BLaER1 treated with 17β-estradiol and CSF1 and Interleukin-3, amounts not matched to agents 10 nM and 100 nM (cell line): ENCODE results near the gene SPDL1.

Source experiments
- H3K27ac ChIP-seq, 11 experiments: shearing (Covaris generic); formaldehyde crosslinking; 2 replicates each; pipeline ENCODE4 v1.8.1; 2022
- H3K27me3 ChIP-seq, 11 experiments: shearing (Covaris generic); formaldehyde crosslinking; 2 replicates each; pipeline ENCODE4 v1.8.1; 2022
- H3K36me3 ChIP-seq, 11 experiments: shearing (Covaris generic); formaldehyde crosslinking; 2 replicates each; pipeline ENCODE4 v1.8.1; 2022
- H3K4me1 ChIP-seq, 10 experiments: shearing (Covaris generic); formaldehyde crosslinking; 2 replicates each; pipeline ENCODE4 v1.8.1; 2022
- H3K4me2 ChIP-seq, 11 experiments: shearing (Covaris generic); formaldehyde crosslinking; 2 replicates each; pipeline ENCODE4 v1.8.1; 2022
- H3K4me3 ChIP-seq, 10 experiments: shearing (Covaris generic); formaldehyde crosslinking; 2 replicates each; pipeline ENCODE4 v1.8.1; 2022
- H3K9ac ChIP-seq, 11 experiments: shearing (Covaris generic); formaldehyde crosslinking; 2 replicates each; pipeline ENCODE4 v1.8.1; 2022
- H3K9me3 ChIP-seq, 11 experiments: shearing (Covaris generic); formaldehyde crosslinking; replicated peaks in 1 of 11; 2 replicates each; pipeline ENCODE4 v1.8.1; 2022
- H4K20me1 ChIP-seq, 11 experiments: shearing (Covaris generic); formaldehyde crosslinking; 2 replicates each; pipeline ENCODE4 v1.8.1; 2022
- Cebpa-rat ChIP-seq, 11 experiments: shearing (Covaris generic); IDR thresholded peaks; 2 replicates each; pipeline ENCODE4 v1.8.1; 2022

Gene SPDL1

DNA sequence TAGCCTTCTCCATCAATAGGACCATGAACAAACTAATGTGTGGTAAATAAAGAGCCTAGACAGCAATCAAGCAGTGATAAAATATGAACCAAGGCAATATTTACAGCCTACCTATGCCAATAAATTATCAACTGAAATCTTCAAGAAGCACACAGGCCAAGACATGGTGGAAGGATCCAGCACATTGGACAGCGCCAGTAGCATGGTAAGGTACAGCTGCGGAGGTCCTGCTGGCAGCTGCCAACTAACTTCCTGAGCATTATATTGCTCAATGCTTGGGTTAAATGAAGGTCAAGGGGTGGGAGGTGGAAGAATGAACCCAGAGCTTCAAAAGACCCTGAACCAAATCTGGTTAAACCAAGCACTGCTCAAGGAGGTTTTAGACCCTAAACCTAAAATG, 16.5 kb upstream of the SPDL1 start:
- H3K4me1 ChIP-seq: peaks cover 0 to 15% (median 8%) of the 10 kb centered on the region in 10 experiments; a peak in 10 of 20 replicates
- 0 out of 22 replicates have a peak, but pooled peaks cover 0 to 3% (median 0%) of the 10 kb centered on the region in 11 experiments for H4K20me1 ChIP-seq
- H3K4me3 ChIP-seq: no peak overlapping the region
- H3K9ac ChIP-seq: no peak overlapping the region
- H3K4me2 ChIP-seq: peak overlapping the region in 7 of 11 experiments; percentile 9 to 51 (median 28); a peak in 8 of 22 replicates
- no peaks in the 10 kb centered on the region for H3K36me3 ChIP-seq
- TF ChIP-seq Cebpa-rat (IDR thresholded peaks at IDR 0.05): peak in 5 of 11 experiments; percentile 15 to 71 (median 47); a peak in 5 of 22 replicates
- peaks cover 0 to 20% (median 0%) of the 10 kb centered on the region in 11 experiments; a peak in 4 of 22 replicates for H3K9me3 ChIP-seq
- H3K27ac ChIP-seq: peak overlapping the region in 2 of 11 experiments; percentile 20 to 38; a peak in 3 of 22 replicates
- H3K27me3 ChIP-seq: no peaks in the 10 kb centered on the region

DNA sequence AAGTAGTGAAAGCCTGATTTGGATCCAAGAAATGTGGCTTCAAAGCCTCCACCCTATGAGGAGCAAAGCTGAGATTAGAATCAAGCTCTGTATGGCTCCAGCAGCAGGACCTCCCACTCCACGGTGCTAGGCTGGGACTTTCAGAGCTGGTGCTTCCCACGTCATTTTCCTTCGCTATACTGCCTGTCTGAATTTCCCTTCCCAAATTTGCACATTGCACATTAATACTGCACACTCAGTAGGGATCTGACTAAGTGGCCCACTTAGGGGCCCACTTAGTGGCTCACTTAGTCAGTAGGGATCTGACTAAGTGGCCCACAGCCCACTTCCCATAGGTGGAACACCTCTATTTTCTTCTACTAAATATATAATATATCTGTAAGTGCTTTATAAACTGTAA, 14.1 kb upstream of the SPDL1 start:
- H3K27ac ChIP-seq: no peak overlapping the region
- peaks cover 0 to 15% (median 8%) of the 10 kb centered on the region in 10 experiments; a peak in 10 of 20 replicates for H3K4me1 ChIP-seq
- H4K20me1 ChIP-seq: 0 out of 22 replicates have a peak, but pooled peaks cover 0 to 3% (median 0%) of the 10 kb centered on the region in 11 experiments
- peaks cover 0 to 20% (median 0%) of the 10 kb centered on the region in 11 experiments; a peak in 4 of 22 replicates for H3K9me3 ChIP-seq
- no peak overlapping the region for H3K9ac ChIP-seq
- H3K36me3 ChIP-seq: no peaks in the 10 kb centered on the region
- H3K4me2 ChIP-seq: no peak overlapping the region
- no peak for TF ChIP-seq Cebpa-rat (IDR thresholded peaks at IDR 0.05)
- H3K4me3 ChIP-seq: no peak overlapping the region
- H3K27me3 ChIP-seq: no peaks in the 10 kb centered on the region

DNA sequence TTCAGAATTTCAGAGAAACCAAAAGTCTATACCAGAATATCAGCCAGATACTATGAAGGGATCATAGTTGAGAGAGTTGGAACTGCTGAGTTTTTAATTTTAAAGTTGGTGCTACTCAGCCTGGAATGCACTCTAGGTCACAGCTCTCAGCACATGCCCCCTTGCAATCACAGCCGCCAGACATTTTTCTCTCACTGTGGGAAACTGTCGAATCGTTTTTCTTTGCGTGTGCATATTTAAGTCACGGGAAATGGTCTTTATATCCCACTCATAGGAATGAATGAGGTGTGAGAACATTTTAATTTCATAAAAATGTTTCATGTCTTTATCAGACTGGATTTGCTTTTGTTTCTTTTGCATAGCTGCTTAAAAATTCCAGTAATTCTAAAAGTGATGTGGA, 12.2 kb upstream of the SPDL1 start:
- H3K9ac ChIP-seq: no peak overlapping the region
- H3K36me3 ChIP-seq: no peaks in the 10 kb centered on the region
- H4K20me1 ChIP-seq: 0 out of 22 replicates have a peak, but pooled peaks cover 0 to 3% (median 0%) of the 10 kb centered on the region in 11 experiments
- no peak for TF ChIP-seq Cebpa-rat (IDR thresholded peaks at IDR 0.05)
- no peak overlapping the region for H3K4me2 ChIP-seq
- H3K4me1 ChIP-seq: peaks cover 0 to 15% (median 8%) of the 10 kb centered on the region in 10 experiments; a peak in 10 of 20 replicates
- no peak overlapping the region for H3K27ac ChIP-seq
- no peaks in the 10 kb centered on the region for H3K27me3 ChIP-seq
- H3K9me3 ChIP-seq: peaks cover 0 to 20% (median 0%) of the 10 kb centered on the region in 11 experiments; a peak in 4 of 22 replicates
- no peak overlapping the region for H3K4me3 ChIP-seq

DNA sequence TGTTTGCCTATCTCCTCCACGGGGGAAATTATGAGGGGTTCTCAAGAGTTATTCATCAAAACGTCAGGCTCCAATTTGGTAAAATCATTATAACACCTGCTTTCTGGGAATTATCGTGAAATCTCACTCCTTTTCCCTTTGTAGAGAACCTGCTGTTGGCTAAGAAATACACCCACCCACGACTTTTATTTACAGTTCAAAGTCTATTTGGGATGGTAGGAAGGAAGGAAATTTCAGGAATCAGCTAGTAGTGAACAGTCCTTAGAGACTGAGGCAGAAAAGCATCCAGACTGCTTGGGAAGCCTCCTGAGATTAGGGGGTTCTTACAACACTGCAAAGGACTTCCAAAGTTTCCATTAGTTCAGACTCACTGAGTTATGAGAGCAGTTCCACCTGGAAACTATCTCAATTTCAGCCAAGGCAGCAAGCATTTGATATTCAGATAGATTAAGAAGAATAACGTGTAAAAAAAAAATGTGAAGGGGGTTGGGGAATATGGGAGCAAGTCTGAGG, 9.4 kb upstream of the SPDL1 start:
- no peak for TF ChIP-seq Cebpa-rat (IDR thresholded peaks at IDR 0.05)
- Histone ChIP-seq H3K4me3 (no peak overlapping the region), H3K27ac (no peak overlapping the region), H3K9ac (no peak overlapping the region), H4K20me1 (no peaks in the 10 kb centered on the region), H3K27me3 (no peaks in the 10 kb centered on the region), H3K4me2 (no peak overlapping the region), H3K4me1 (no peaks in the 10 kb centered on the region), H3K9me3 (no peaks in the 10 kb centered on the region), H3K36me3 (no peaks in the 10 kb centered on the region)

DNA sequence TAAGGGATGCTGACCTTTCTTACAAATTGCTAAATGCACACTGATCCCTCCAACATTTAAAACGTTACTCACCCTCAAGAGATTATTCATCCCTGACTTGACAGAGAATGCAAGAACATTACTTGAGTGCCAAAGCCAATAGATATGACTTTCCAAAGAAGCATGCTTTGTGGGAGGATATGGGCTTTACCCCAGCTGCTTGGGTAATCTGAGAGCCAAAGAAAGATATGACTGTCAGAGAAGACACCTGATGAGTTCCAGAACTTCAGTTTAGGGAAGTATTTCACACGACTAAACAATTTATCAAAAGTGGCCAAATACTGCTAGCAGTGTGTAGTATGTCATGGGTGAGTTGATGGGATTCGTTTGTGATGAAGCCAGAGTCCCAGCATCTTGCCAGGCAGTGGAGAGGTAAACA, 7.4 kb upstream of the SPDL1 start:
- Histone ChIP-seq H3K4me2 (no peak overlapping the region), H3K27me3 (no peaks in the 10 kb centered on the region), H3K9me3 (no peaks in the 10 kb centered on the region), H4K20me1 (no peaks in the 10 kb centered on the region), H3K36me3 (no peaks in the 10 kb centered on the region), H3K4me3 (no peak overlapping the region), H3K4me1 (no peaks in the 10 kb centered on the region), H3K9ac (no peak overlapping the region), H3K27ac (no peak overlapping the region)
- TF ChIP-seq Cebpa-rat (IDR thresholded peaks at IDR 0.05): no peak

DNA sequence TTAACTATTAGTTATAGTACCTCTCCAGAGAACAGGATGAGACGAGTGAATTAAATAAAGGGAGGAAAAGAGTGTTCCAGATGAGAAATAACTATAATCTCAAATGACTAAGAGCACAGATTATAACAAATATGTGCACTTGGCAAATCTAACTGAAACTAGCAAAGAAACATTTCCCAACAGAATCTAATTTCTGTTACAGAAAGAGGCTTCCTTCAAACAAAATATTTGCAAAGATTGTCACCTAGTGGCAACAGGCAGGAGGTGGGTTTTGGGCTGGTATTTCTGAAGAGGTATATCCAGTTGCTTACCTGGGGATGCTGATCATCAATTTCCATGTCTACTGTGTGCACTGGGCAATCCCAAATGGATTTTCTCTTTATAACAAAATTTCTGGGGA, 5.6 kb upstream of the SPDL1 start:
- H3K4me3 ChIP-seq: no peak overlapping the region
- no peak for TF ChIP-seq Cebpa-rat (IDR thresholded peaks at IDR 0.05)
- no peaks in the 10 kb centered on the region for H3K9me3 ChIP-seq
- H3K36me3 ChIP-seq: no peaks in the 10 kb centered on the region
- peaks cover 0 to 2% (median 2%) of the 10 kb centered on the region in 10 experiments; a peak in 4 of 20 replicates for H3K4me1 ChIP-seq
- H3K4me2 ChIP-seq: no peak overlapping the region
- H4K20me1 ChIP-seq: no peaks in the 10 kb centered on the region
- no peaks in the 10 kb centered on the region for H3K27me3 ChIP-seq
- H3K9ac ChIP-seq: no peak overlapping the region
- H3K27ac ChIP-seq: no peak overlapping the region

DNA sequence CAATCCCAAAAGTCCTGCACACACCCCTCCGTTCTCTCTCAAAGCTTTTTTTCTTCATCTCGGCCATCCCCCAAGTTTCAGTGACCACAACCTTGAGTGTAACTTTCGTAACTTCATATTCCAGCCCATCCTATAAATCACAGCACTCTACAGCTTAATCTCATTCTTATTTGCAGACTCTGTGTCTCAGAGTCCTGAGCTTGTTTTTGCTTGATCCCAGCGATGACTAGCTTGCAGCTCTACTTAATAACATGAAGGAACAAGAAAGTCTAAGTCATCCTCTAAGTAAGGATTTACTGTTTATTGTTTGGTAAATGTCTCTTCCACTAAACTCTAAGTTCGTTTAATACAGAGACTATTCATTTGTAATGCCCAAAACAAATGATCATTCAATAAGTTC, 2.6 kb upstream of the SPDL1 start:
- Histone ChIP-seq H3K27ac (no peak overlapping the region), H3K9ac (no peak overlapping the region), H3K36me3 (peaks cover 0 to 4% (median 0%) of the 10 kb centered on the region in 11 experiments; a peak in 2 of 22 replicates), H4K20me1 (peaks cover 0 to 11% (median 0%) of the 10 kb centered on the region in 11 experiments; a peak in 2 of 22 replicates), H3K4me1 (peaks cover 12 to 22% (median 14%) of the 10 kb centered on the region in 10 experiments; a peak in 18 of 20 replicates), H3K27me3 (no peaks in the 10 kb centered on the region), H3K9me3 (no peaks in the 10 kb centered on the region), H3K4me2 (no peak overlapping the region), H3K4me3 (no peak overlapping the region)
- TF ChIP-seq Cebpa-rat (IDR thresholded peaks at IDR 0.05): no peak

DNA sequence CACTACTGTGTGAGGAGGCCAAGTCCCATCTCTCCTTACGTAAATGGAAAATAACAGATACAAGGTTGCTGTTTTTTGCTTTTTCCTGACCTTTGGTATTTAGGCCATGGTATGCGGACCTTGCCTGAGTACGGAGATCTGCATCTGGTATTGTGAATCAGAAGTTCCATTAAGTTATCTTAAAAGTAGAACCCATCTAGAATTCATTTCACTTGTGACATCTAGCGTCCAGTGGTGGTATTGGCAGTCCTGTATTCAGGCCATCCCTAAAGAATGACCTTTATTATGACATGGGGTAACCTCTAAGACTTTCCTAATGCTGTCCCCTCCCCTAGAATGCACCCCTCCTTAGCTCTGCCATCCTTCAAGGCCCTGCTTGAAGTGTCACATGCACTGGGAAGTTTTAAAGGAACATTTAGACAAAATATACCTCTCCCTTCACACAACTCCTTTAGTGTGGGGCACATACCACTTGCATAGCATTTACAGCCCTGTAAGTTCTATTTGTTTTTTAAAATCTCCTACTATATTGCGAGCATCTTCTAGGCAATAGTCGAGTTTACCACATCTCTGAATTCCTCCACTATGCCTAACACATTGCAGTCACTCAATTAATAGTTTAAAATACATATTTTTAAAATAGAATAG, 1.9 kb upstream of the SPDL1 start:
- no peaks in the 10 kb centered on the region for H3K27me3 ChIP-seq
- H3K4me2 ChIP-seq: no peak overlapping the region
- H3K9me3 ChIP-seq: no peaks in the 10 kb centered on the region
- H3K27ac ChIP-seq: no peak overlapping the region
- no peak overlapping the region for H3K4me3 ChIP-seq
- no peak overlapping the region for H3K9ac ChIP-seq
- H3K36me3 ChIP-seq: peaks cover 0 to 11% (median 0%) of the 10 kb centered on the region in 11 experiments; a peak in 2 of 22 replicates
- no peak for TF ChIP-seq Cebpa-rat (IDR thresholded peaks at IDR 0.05)
- H4K20me1 ChIP-seq: peaks cover 0 to 13% (median 0%) of the 10 kb centered on the region in 11 experiments; a peak in 2 of 22 replicates
- peaks cover 12 to 23% (median 14%) of the 10 kb centered on the region in 10 experiments; a peak in 18 of 20 replicates for H3K4me1 ChIP-seq

DNA sequence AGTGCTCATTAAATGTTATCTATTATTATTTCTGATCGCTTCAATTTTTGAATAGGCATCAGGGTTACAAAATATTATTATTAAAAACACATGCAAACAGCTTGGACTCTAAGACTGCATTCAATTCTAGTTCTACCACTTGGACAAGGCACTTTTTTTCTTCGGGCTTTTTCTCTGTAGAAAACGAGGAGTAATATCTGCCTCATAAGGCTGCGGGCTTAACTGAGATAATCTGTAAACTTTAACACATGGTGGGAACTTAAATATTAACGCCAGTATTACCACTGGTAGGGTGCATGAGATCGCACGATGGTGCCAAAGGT, 511 bp upstream of the SPDL1 start:
- peaks cover 0 to 20% (median 0%) of the 10 kb centered on the region in 11 experiments; a peak in 4 of 22 replicates for H4K20me1 ChIP-seq
- H3K4me3 ChIP-seq: peak overlapping the region; percentile 75 to 95 (median 91)
- peaks cover 0 to 25% (median 4%) of the 10 kb centered on the region in 11 experiments; a peak in 10 of 22 replicates for H3K36me3 ChIP-seq
- peaks cover 12 to 23% (median 14%) of the 10 kb centered on the region in 10 experiments; a peak in 18 of 20 replicates for H3K4me1 ChIP-seq
- peak overlapping the region; percentile 74 to 97 (median 94) for H3K9ac ChIP-seq
- no peaks in the 10 kb centered on the region for H3K27me3 ChIP-seq
- no peaks in the 10 kb centered on the region for H3K9me3 ChIP-seq
- TF ChIP-seq Cebpa-rat (IDR thresholded peaks at IDR 0.05): no peak
- peak overlapping the region; percentile 64 to 90 (median 79) for H3K4me2 ChIP-seq
- peak overlapping the region; percentile 40 to 97 (median 90); a peak in 21 of 22 replicates for H3K27ac ChIP-seq
